Suprapubic skin (tissue), 4 donors: ENCODE data around the gene ATG4A. TPM values are rescaled to one million over a fixed set of nuclear protein-coding genes. Genes with fewer than 3 reads are reported as not detected.

ENCODE experiments used
- DNase-seq, 2 donors: peaks; one replicate each; pipeline ENCODE4 v3.0.0-alpha.2; 2019; ENCODE audit warnings: low spot score in 2 of 2
- H3K27ac ChIP-seq: fragments of 200-600 bp; sonication (generic); one replicate; pipeline ENCODE4 v1.5.1; 2019
- H3K27me3 ChIP-seq: fragments of 200-600 bp; sonication (generic); one replicate; pipeline ENCODE4 v1.5.1; 2019
- H3K36me3 ChIP-seq: fragments of 200-600 bp; sonication (generic); one replicate; pipeline ENCODE4 v1.5.1; 2019
- H3K4me1 ChIP-seq: fragments of 200-600 bp; sonication (generic); one replicate; pipeline ENCODE4 v1.5.1; 2019
- H3K4me3 ChIP-seq: fragments of 200-600 bp; sonication (generic); one replicate; pipeline ENCODE4 v1.5.1; 2019; ENCODE audit warnings: mild to moderate bottlenecking
- H3K9me3 ChIP-seq: fragments of 200-600 bp; sonication (generic); one replicate; pipeline ENCODE4 v1.5.1; 2019
- EP300 ChIP-seq: sonication (generic); formaldehyde crosslinking; IDR thresholded peaks from one replicate; pipeline ENCODE4 v1.6.1; 2017; ENCODE audit warnings: antibody characterized with exemption
- POLR2A ChIP-seq, 2 donors: fragments of 450-650 bp; IDR thresholded peaks; one replicate each; pipeline ENCODE4 v1.6.1; 2017; ENCODE audit warnings: antibody characterized with exemption in 2 of 2, mild to moderate bottlenecking in 2 of 2, moderate library complexity in 2 of 2
- POLR2AphosphoS5 ChIP-seq, 3 donors: sonication (generic); formaldehyde crosslinking; IDR thresholded peaks; one replicate each; pipeline ENCODE4 v1.6.1; 2017; ENCODE audit warnings: antibody characterized with exemption in 3 of 3
- WGBS: methylation state at CpG from one replicate; pipeline ENCODE4 v1.1.5; 2018; 5-methylcytosine and 5-hydroxymethylcytosine counted together
- total RNA-seq, 4 donors: library from RNA; depleted of rRNA; stranded (reverse); fragments of >200 nt; gene quantifications; one replicate each; pipeline ENCODE4 v1.1.0, GENCODE V29; 2016
- TF ChIP-seq, protein P1 (sequence below), 2 donors: fragments of 200-600 bp in 1 of 2; fragments of 450-650 bp in 1 of 2; sonication (generic) in 1 of 2; IDR thresholded peaks; one replicate each; pipeline ENCODE4 v1.5.1; 2016 to 2019; ENCODE audit warnings: antibody characterized with exemption in 2 of 2, mild to moderate bottlenecking in 1 of 2, moderate library complexity in 1 of 2

ATG4A gene
- total RNA-seq, 4 donors from 2014 or later = 9.6 to 14.1 (median 12.7) TPM

DNA sequence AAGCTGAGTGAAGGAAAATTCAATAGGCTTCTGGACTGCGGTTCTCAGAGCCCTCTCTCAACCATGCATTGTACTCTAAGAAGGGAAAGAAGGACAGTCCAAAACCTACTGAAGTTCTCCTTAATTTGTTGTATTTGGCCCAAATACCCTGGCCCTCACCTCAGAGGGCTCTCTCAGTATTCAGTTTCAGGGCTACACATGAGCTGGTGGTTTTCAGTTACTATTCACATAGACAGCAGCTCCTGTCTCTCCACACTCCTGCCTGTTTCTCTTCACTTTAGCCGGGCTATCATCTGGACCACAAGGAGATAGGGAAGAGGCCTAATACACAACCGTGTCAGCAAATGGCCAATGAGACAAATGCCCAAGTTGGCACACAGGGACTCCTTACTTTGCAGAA, 66.0 kb downstream of the ATG4A start:
- no peak overlapping the region for H3K4me3 ChIP-seq
- H3K4me1 ChIP-seq = no peaks in the 10 kb centered on the region
- no peaks in the 10 kb centered on the region for H3K27me3 ChIP-seq
- no peak overlapping the region for H3K27ac ChIP-seq
- DNase-seq = no peak
- WGBS = 86% methylated on average over 3 of the region's 3 CpGs
- H3K9me3 ChIP-seq = no peaks in the 10 kb centered on the region
- peaks cover 3% of the 10 kb centered on the region for H3K36me3 ChIP-seq
- TF ChIP-seq POLR2AphosphoS5 (IDR thresholded peaks at IDR 0.05) = no peak
- TF ChIP-seq EP300 = no peak
- TF ChIP-seq, protein P1, sequence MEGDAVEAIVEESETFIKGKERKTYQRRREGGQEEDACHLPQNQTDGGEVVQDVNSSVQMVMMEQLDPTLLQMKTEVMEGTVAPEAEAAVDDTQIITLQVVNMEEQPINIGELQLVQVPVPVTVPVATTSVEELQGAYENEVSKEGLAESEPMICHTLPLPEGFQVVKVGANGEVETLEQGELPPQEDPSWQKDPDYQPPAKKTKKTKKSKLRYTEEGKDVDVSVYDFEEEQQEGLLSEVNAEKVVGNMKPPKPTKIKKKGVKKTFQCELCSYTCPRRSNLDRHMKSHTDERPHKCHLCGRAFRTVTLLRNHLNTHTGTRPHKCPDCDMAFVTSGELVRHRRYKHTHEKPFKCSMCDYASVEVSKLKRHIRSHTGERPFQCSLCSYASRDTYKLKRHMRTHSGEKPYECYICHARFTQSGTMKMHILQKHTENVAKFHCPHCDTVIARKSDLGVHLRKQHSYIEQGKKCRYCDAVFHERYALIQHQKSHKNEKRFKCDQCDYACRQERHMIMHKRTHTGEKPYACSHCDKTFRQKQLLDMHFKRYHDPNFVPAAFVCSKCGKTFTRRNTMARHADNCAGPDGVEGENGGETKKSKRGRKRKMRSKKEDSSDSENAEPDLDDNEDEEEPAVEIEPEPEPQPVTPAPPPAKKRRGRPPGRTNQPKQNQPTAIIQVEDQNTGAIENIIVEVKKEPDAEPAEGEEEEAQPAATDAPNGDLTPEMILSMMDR (IDR thresholded peaks at IDR 0.05) = no peak
- TF ChIP-seq POLR2A (IDR thresholded peaks at IDR 0.05) = no peak

DNA sequence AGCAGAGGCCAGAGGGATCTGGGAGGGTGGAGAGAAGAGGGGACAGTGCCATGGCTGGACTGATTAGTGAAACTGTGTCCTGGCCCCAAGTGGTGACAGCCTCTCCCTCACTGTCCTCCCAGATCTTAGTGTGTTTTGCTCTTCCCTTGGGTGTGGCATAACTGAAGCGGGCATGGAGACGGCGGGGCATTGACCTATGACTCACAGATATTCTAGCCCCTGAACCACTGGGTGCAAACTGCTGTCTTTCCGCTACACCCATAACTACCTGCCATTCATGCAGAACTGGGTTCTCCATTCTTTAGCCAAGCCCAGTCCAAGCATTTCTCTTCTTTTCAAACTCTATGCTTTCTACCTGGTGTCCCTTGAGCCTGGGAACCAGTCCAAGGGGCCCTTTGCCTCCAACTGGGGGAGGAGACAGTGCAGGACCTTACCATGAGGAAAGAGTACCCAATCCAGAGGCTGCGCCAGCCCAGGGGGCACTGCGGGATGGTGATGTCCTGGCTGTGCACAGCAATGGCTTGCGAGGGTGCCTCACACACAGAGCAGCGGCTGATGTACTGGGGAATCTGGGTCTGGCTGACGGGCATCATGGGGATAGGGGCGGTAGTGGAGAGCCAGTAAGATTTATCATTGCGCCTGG, 67.6 kb downstream of the ATG4A start:
- Histone ChIP-seq H3K36me3 (peaks cover 3% of the 10 kb centered on the region), H3K4me1 (no peaks in the 10 kb centered on the region), H3K4me3 (no peak overlapping the region), H3K27ac (no peak overlapping the region), H3K27me3 (no peaks in the 10 kb centered on the region), H3K9me3 (no peaks in the 10 kb centered on the region)
- TF ChIP-seq POLR2AphosphoS5 (IDR thresholded peaks at IDR 0.05) = no peak
- TF ChIP-seq EP300 = no peak
- no peak for TF ChIP-seq POLR2A (IDR thresholded peaks at IDR 0.05)
- TF ChIP-seq, protein P1 (IDR thresholded peaks at IDR 0.05) = no peak
- DNase-seq = no peak
- 88% methylated on average over 11 of the region's 11 CpGs for WGBS

DNA sequence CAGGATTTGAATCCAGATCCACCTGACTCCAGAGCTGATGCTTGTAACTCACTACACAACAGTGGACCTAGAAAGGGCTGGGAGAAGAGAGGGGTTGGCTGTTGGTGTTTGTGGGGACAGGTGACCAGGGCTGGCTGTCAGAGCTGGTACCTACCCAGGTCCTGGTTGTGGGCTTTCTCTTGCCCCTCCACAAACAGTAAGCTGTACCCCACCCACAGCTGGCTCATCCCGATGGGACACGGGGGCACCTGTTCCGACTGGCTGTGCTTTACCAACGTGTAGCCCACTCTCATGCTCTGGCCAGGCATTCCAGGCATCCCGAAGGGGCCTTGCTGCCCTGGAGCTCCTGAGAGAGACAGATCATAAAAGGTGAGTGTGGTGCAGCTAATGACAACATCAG, 68.7 kb downstream of the ATG4A start:
- TF ChIP-seq, protein P1 (IDR thresholded peaks at IDR 0.05) = no peak
- TF ChIP-seq POLR2AphosphoS5 (IDR thresholded peaks at IDR 0.05) (no peak), POLR2A (IDR thresholded peaks at IDR 0.05) (no peak), EP300 (no peak)
- Histone ChIP-seq H3K27me3 (no peaks in the 10 kb centered on the region), H3K4me1 (no peaks in the 10 kb centered on the region), H3K4me3 (no peak overlapping the region), H3K27ac (no peak overlapping the region), H3K9me3 (no peaks in the 10 kb centered on the region), H3K36me3 (peaks cover 3% of the 10 kb centered on the region)
- 88% methylated on average over 5 of the region's 5 CpGs for WGBS
- DNase-seq = no peak

- H3K27me3 ChIP-seq = no peaks in the 10 kb centered on the region
- H3K4me1 ChIP-seq = no peaks in the 10 kb centered on the region
- 77% methylated on average over 4 of the region's 4 CpGs for WGBS
- H3K27ac ChIP-seq = no peak overlapping the region
- TF ChIP-seq, protein P1 (IDR thresholded peaks at IDR 0.05) = no peak
- TF ChIP-seq POLR2A (IDR thresholded peaks at IDR 0.05) = no peak
- no peak for TF ChIP-seq POLR2AphosphoS5 (IDR thresholded peaks at IDR 0.05)
- no peak for TF ChIP-seq EP300
- no peaks in the 10 kb centered on the region for H3K9me3 ChIP-seq
- H3K36me3 ChIP-seq = no peaks in the 10 kb centered on the region
- DNase-seq = no peak
- H3K4me3 ChIP-seq = no peak overlapping the region
Observed at GRCh38 chrX:108162265-108162664, 70.7 kb downstream of the ATG4A start.

- Histone ChIP-seq H3K27ac (no peak overlapping the region), H3K36me3 (no peaks in the 10 kb centered on the region), H3K4me3 (no peak overlapping the region), H3K27me3 (no peaks in the 10 kb centered on the region), H3K9me3 (no peaks in the 10 kb centered on the region), H3K4me1 (no peaks in the 10 kb centered on the region)
- 86% methylated on average over 7 of the region's 7 CpGs for WGBS
- TF ChIP-seq, protein P1 (IDR thresholded peaks at IDR 0.05) = no peak
- no peak for TF ChIP-seq EP300
- no peak for TF ChIP-seq POLR2AphosphoS5 (IDR thresholded peaks at IDR 0.05)
- TF ChIP-seq POLR2A (IDR thresholded peaks at IDR 0.05) = no peak
- DNase-seq = no peak
Observed at GRCh38 chrX:108163333-108164082, 71.9 kb downstream of the ATG4A start.
